DMS114 treated with DMSO at 0.1 percent for 48 hours (cell line): ENCODE results near the gene HCFC1.
"Not testable (repeated sequence)": the region's sequence is repeated elsewhere in the genome, so short reads cannot be mapped to it uniquely, and the experiment has no call there.

Experiments
- DNase-seq: peaks from one replicate; lab custom pipeline; 2025; ENCODE audit not compliant: unreplicated experiment; lab: John Stamatoyannopoulos, UW

HCFC1 gene

GRCh38 chrX:154010330-154011087, 38.9 kb upstream of the HCFC1 start:
- DNase-seq: no peak

DNA sequence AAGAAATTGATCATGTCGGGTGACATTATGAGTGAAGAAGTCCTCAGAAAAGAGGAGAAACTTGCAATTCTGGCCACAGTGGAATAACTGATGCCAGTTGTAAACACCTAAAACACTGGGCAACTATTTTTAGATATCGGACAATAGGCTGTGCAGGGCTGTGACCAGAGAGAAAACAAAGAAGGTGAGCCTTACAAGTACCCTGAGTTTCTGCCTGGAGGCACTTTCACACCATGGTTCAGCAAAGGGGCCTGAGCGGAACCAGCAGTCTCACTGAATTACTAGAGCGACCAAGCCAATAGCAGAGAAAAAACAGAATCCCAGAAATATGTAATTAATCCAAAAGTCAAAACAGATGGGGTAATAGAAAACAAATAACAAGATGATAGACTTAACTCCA, 36.9 kb upstream of the HCFC1 start:
- DNase-seq: no peak

- DNase-seq: no peak
Observed at GRCh38 chrX:154006947-154007346, 35.3 kb upstream of the HCFC1 start.

- DNase-seq: no peak
Observed at GRCh38 chrX:154004315-154004714, 32.7 kb upstream of the HCFC1 start.

DNA sequence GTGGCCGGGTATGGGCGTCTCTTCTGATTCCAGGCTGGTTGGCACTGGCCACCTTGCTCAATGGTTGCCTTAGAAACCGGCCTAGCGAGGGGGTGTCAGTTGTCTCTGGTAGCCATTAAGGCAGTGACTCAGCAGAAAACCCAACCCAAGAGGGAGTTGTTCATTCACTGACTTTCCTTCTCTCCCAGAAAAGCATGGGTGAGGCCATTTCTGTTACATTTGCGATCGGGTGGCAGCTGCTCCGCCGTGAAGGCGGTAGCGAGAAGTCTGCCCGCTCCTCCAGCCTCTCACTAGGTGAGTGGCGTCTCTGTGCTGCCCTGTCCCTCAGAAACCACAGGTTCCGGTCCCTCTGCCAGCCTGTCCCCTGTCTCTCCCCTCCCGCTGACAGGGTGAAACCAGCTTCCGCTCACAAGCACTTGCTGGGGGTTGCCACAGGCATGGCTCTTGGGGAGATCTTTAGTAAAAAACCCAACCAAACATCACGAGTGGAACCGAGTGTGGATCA, 30.6 kb upstream of the HCFC1 start:
- DNase-seq: no peak

GRCh38 chrX:154000051-154000450, 28.4 kb upstream of the HCFC1 start:
- DNase-seq: no peak

- DNase-seq: no peak
Observed at GRCh38 chrX:153999359-154000037, 27.9 kb upstream of the HCFC1 start.

GRCh38 chrX:153995504-153995903, 23.9 kb upstream of the HCFC1 start:
- no peak for DNase-seq

- not testable (repeated sequence) for DNase-seq
Observed at GRCh38 chrX:153994398-153994797, 22.8 kb upstream of the HCFC1 start.

DNA sequence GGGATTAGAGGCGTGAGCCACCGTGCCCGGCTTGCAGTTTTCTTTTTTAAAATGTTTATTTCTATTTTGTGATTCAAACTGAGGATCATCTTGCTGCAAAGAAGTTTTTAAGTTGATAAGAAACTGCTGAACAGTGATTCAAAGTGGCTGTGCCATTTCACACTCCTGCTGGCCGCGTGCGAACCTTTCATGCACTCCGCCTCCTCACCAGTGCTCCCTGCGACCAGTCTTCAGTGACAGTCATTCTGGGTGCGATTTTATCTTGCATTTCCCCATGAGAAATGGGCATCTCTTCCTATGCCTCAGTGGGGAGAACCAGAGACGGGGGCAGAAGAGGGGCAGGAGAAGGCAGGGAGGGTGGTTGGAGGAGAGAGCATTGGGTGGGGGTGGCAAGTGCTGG, 22.4 kb upstream of the HCFC1 start:
- no peak for DNase-seq

DNA sequence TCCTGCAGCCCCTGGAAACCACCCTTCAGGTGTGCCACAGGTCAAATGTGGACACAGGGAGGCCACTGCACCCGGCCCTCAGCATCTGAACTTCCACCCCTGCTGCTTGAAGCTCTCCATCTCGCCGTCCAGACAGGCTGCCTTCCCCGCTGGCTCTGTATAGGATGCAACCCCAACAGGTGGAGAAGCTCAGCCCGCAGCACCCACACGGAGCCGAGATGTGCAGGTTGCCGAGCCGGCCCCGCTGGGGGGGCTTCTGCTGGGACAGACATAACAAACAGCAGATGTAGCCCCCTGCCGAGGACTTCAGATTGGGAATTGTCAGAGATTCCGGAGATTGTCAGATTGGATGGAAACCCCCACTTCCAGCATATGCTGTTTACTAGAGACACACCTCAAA, 21.5 kb upstream of the HCFC1 start:
- DNase-seq: no peak

- DNase-seq: no peak
Observed at GRCh38 chrX:153992180-153992579, 20.6 kb upstream of the HCFC1 start.

GRCh38 chrX:153991013-153991580, 19.5 kb upstream of the HCFC1 start:
- DNase-seq: no peak

DNA sequence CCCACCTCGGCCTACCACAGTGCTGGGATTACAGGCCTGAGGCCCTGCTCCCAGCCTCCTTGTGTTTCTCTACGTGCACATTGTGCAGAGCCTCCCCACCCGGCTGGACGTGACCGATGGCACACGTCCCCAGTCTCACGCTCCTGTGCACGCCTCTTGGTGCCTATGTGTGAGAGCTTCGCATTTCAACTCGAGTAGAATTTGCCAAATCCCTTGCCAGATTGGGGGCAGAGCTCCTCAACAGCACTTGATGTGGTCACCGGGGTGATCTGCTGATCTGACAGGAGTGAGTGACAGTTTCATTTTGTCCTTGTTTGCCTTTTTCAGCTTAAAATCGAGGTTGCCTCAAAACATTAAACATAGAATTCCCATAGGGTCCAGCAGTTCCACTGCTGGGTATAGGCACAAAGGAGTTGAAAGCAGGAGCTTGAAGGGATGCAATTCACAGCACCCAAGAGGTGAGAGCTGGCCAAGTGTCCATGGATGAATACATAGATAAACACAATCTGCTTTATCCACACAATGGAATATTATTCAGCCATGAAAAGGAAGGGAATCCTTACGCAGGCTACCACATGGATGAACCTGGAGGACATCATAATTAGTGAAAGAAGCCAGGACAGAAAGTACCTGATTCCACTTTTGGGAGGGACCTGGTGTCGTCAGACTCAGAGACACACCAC, 18.5 kb upstream of the HCFC1 start:
- DNase-seq: no peak

GRCh38 chrX:153988493-153988892, 16.9 kb upstream of the HCFC1 start:
- no peak for DNase-seq

- DNase-seq: no peak
Observed at GRCh38 chrX:153984351-153985178, 12.9 kb upstream of the HCFC1 start.

DNA sequence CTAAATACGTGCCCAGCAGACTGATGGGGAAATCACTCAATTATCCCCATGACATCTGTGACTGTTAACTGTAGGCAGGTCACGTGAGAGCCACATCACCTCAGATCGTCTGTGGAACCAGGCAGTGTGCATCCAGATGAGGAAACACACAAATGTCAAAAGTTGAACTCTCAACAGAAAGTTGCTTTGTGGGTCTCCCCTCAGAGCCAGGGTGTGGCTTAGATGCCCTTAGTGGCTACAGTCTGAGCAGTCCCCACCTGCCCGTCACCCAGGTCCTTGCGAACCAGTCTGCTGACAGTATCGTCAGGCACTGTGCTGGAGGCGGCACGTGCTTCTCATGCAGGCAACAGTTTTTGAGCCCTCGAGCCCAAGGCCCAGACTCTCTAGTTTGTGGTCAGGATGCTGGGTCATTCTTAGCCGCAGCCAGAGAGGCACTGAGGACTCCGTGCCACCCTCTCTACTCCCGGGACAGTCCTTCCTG, 11.7 kb upstream of the HCFC1 start:
- no peak for DNase-seq

GRCh38 chrX:153981771-153982533, 10.3 kb upstream of the HCFC1 start:
- no peak for DNase-seq

DNA sequence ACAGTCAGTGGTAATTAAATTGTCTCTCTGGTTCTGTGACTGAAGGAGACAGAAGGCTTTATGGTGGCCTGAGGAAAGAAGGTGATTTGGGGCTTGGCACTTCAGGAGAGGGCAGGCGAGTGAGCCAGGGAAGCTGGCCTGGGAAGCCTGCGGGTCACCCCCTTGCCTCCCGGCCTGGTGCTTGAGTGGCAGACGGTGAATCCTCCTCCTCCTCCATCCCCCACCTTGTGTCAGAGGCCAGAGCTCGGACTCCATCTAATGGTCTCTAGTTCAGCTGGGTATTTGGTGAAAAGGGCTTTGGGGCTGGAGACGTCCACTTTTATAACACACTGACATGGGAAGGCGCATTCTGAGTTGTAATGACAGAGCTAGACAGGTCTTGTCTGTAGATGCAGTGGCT, 9.6 kb upstream of the HCFC1 start:
- no peak for DNase-seq

DNA sequence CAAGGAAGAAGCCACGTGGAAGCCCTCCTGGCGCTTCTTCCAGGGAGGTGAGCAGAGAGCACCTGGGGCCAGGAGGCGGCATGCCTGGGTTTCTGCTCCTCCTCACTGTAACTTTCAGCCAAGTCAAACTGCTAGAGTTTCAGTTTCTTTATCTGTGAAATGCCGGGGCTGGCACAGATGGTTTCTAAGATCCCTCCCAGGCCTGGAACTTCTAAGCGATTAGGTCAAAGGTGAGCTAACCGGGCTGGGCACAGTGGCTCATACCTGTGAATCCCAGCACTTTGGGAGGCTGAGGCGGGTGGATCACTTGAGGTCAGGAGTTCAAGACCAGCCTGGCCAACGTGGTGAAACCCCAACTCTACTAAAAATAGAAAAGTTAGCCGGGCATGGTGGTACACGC, 8.8 kb upstream of the HCFC1 start:
- not testable (repeated sequence) for DNase-seq
